HepG2 (cell line): ENCODE results near the gene SMARCB1. TPM values are rescaled to one million over a fixed set of nuclear protein-coding genes. Genes with fewer than 3 reads are reported as not detected.

Source experiments
- ATAC-seq: fragments of 200-7000 bp; cut with Tn5 transposase; 3 replicates; pipeline ENCODE4 v1.9.1; 2020; ENCODE audit warnings: mild to moderate bottlenecking, moderate library complexity
- BruUV-seq: library from RNA; stranded (reverse); fragments of 400-500 nt; replicated peaks from 2 replicates; lab custom pipeline; 2021; lab: Mats Ljungman, UMichigan
- CTCF ChIA-PET: fragments of 300-600 bp; formaldehyde crosslinking; extraction: SDS; loops from one replicate; lab custom pipeline; 2021; ENCODE audit warnings: low total read pairs, inconsistent platforms, low intra/inter-chr PET ratio; lab: Yijun Ruan, JAX
- POLR2A ChIA-PET: fragments of 350-600 bp; sonication (Branson Sonifier 250); formaldehyde crosslinking; loops from one replicate; lab custom pipeline; 2020; ENCODE audit warnings: antibody characterized with exemption, inconsistent platforms; lab: Yijun Ruan, JAX
- DNase-seq: peaks from one replicate; pipeline ENCODE4 v3.0.0-alpha.2; 2015; ENCODE audit warnings: low spot score
- FAIRE-seq: peaks from 3 replicates; lab custom pipeline; 2011; peaks lifted over from hg19 to GRCh38; lab: Jason Lieb, UNC
- H2AFZ ChIP-seq: one replicate; pipeline ENCODE4 v1.6.1; 2011; ENCODE audit warnings: low read length, inconsistent platforms
- H3K27ac ChIP-seq: fragments of 300-600 bp; 3 replicates; pipeline ENCODE4 v1.8.0; 2011; ENCODE audit warnings: mixed run types, mild to moderate bottlenecking, mixed read lengths, low read length, inconsistent platforms; ENCODE audit not compliant: insufficient read depth; ENCODE audit errors: extremely low read length
- H3K27me3 ChIP-seq, 2 experiments: fragments of 200-600 bp in 1 of 2; 2 replicates in 1 of 2; 3 replicates in 1 of 2; pipeline versions ENCODE4 v1.6.0 to v1.8.0; 2011; ENCODE audit warnings: low read length in 2 of 2, mild to moderate bottlenecking in 2 of 2, moderate library complexity in 2 of 2, inconsistent platforms in 1 of 2; ENCODE audit not compliant: insufficient read depth in 2 of 2, control insufficient read depth in 1 of 2
- H3K36me3 ChIP-seq, 2 experiments: fragments of 200-600 bp in 1 of 2; replicated peaks in 1 of 2; 2 replicates in 1 of 2; 3 replicates in 1 of 2; pipeline versions ENCODE4 v1.5.1 to v1.8.0; 2011; ENCODE audit warnings: low read length in 2 of 2, inconsistent platforms in 1 of 2; ENCODE audit not compliant: insufficient read depth in 2 of 2, control insufficient read depth in 1 of 2
- H3K4me1 ChIP-seq: 2 replicates; pipeline ENCODE4 v1.5.1; 2012; ENCODE audit warnings: low read length, inconsistent platforms; ENCODE audit not compliant: insufficient read depth
- H3K4me2 ChIP-seq: 2 replicates; pipeline ENCODE4 v1.6.0; 2011; ENCODE audit warnings: low read depth, low read length, inconsistent platforms
- H3K4me3 ChIP-seq, 3 experiments: fragments of 200-600 bp in 1 of 3; sonication (generic), shearing (Covaris generic) in 1 of 3; replicated peaks in 1 of 3; 2 replicates each; pipeline ENCODE4 v1.5.1; 2011 to 2016; ENCODE audit warnings: low read length in 3 of 3, inconsistent platforms in 2 of 3, low read depth in 2 of 3, mild to moderate bottlenecking in 2 of 3, control low read depth in 1 of 3, mixed read lengths in 1 of 3; ENCODE audit not compliant: insufficient read depth in 1 of 3
- H3K79me2 ChIP-seq: one replicate; pipeline ENCODE4 v1.6.1; 2011; ENCODE audit warnings: low read length, inconsistent platforms; ENCODE audit not compliant: insufficient read depth
- H3K9ac ChIP-seq: 2 replicates; pipeline ENCODE4 v1.6.0; 2011; ENCODE audit warnings: mild to moderate bottlenecking, low read depth, low read length, inconsistent platforms; ENCODE audit not compliant: insufficient read depth
- H3K9me3 ChIP-seq: 2 replicates; pipeline ENCODE4 v1.5.1; 2012; ENCODE audit warnings: mild to moderate bottlenecking, low read length
- H4K20me1 ChIP-seq: 2 replicates; pipeline ENCODE4 v1.6.0; 2011; ENCODE audit warnings: inconsistent platforms, mild to moderate bottlenecking, low read length, moderate library complexity; ENCODE audit not compliant: insufficient read depth
- AGO2 ChIP-seq: fragments of 200-400 bp; formaldehyde crosslinking; optimal IDR thresholded peaks from 2 replicates; pipeline ENCODE3; 2017; ENCODE audit warnings: mild to moderate bottlenecking, low read depth, low read length, moderate library complexity
- HNRNPL ChIP-seq: fragments of 200-400 bp; formaldehyde crosslinking; IDR thresholded peaks from 2 replicates; pipeline ENCODE4 v1.6.1; 2017; ENCODE audit warnings: mild to moderate bottlenecking, low read depth, low read length
- NPAS2 ChIP-seq: sonication (generic); formaldehyde crosslinking; IDR thresholded peaks from 2 replicates; pipeline ENCODE4 v1.8.0; 2022; ENCODE audit warnings: mild to moderate bottlenecking, missing genetic modification reagents, borderline replicate concordance
- ZC3H13 ChIP-seq: sonication (generic); formaldehyde crosslinking; IDR thresholded peaks from 2 replicates; pipeline ENCODE4 v1.8.1; 2023; ENCODE audit warnings: mild to moderate bottlenecking, missing genetic modification reagents, moderate library complexity
- ZNF629 ChIP-seq: sonication (generic); formaldehyde crosslinking; conservative IDR thresholded peaks from 2 replicates; pipeline ENCODE4 v1.5.0; 2020; ENCODE audit warnings: missing genetic modification reagents
- WGBS: methylation state at CpG from one replicate; pipeline ENCODE4 v1.1.6; 2017; ENCODE audit warnings: low lambda C conversion rate; 5-methylcytosine and 5-hydroxymethylcytosine counted together
- in situ Hi-C: cut with HindIII; loops from 2 replicates; pipeline ENCODE4 v1.10.0; 2017; ENCODE audit warnings: low pct_unique_long_range_greater_than_20kb; ENCODE audit not compliant: extremely low pct_ligation_motif_present
- intact Hi-C: fragments of 100-400 bp; cut with micrococcal nuclease; formaldehyde crosslinking; loops from one replicate; pipeline ENCODE4 v1.10.0; 2022; ENCODE audit not compliant: unreplicated experiment
- polyA plus RNA-seq, 8 experiments: library from polyadenylated mRNA; depleted of rRNA in 3 of 8; stranded (reverse) in 7 of 8; unstranded in 1 of 8; fragments of >200 nt; fragmentation: Illumina TruSeq in 4 of 8; extraction: Trizol in 4 of 8; gene quantifications; 2 replicates each; pipeline versions ENCODE4 v1.2.1 to v1.2.3, GENCODE V29; 2011 to 2016; ENCODE audit warnings: low read depth in 4 of 8, missing spikeins in 1 of 8, mixed read lengths in 1 of 8; ENCODE audit not compliant: insufficient read depth in 1 of 8
- total RNA-seq, 5 experiments: library from RNA; depleted of rRNA; stranded (reverse); fragments of >200 nt; fragmentation: Illumina TruSeq; extraction: Trizol; gene quantifications; 2 replicates each; pipeline ENCODE4 v1.2.3, GENCODE V29; 2016; ENCODE audit warnings: low read depth in 1 of 5
- TF ChIP-seq, protein P1 (sequence below): fragments of 450-650 bp; IDR thresholded peaks from 2 replicates; pipeline ENCODE4 v1.6.1; 2017; ENCODE audit warnings: mild to moderate bottlenecking
- TF ChIP-seq, protein P2 (sequence below): sonication (generic); formaldehyde crosslinking; IDR thresholded peaks from 2 replicates; pipeline ENCODE4 v1.4.0; 2020; ENCODE audit warnings: missing genetic modification reagents, mild to moderate bottlenecking, borderline replicate concordance

SMARCB1 gene
- total and polyA plus RNA-seq, 2 of the 13 experiments (the other 11 are each of a cell fraction or from before 2014, with no cell fraction given), result 74.0 to 166 TPM

DNA sequence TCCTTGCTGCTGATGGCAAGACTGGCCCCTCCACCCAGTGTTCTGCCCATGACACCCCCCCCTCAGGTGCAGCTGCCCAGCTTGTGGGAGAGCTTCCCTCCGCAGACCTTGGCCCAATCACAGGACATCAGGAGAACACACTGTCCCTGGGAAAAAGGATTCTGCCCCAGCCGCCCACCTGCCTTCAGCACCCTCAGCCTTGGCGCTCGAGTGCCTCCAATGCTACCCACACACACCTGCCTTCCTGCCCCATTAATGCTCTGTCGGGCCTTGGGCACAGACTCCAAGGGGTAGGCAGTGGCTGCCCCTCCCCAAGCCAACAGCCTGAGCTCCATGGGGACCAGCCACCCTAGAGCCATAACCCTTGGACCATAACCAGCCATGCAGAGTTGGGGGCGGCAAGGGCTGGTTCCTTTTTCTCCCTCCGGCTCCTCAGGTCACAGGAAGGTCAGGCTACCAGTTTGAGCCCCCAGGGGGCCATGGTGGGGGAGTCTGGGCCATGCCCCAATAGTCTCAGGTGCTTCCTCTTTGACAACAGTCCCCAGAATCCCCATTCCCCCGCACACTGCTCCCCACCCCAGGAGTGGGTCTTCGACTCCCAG, 34.6 kb upstream of the SMARCB1 start:
- POLR2A ChIA-PET, result interaction anchor here (1.5 to 4.9 kb wide), 2 partner anchors 13 to 35 kb away, joined by 6 to 52 read pairs; partner anchors contain the start of genes C22orf15 and CHCHD10
- H3K9ac ChIP-seq, result no peak overlapping the region
- peaks cover 23% of the 10 kb centered on the region for H3K4me1 ChIP-seq
- DNase-seq (no peak), FAIRE-seq (no peak), ATAC-seq (no peak)
- 0 out of 2 replicates have a peak, but pooled peaks have one; percentile 20 for TF ChIP-seq HNRNPL
- TF ChIP-seq ZC3H13, result peak; percentile 63; the same call in 1 of the 2 replicates
- TF ChIP-seq, protein P1, sequence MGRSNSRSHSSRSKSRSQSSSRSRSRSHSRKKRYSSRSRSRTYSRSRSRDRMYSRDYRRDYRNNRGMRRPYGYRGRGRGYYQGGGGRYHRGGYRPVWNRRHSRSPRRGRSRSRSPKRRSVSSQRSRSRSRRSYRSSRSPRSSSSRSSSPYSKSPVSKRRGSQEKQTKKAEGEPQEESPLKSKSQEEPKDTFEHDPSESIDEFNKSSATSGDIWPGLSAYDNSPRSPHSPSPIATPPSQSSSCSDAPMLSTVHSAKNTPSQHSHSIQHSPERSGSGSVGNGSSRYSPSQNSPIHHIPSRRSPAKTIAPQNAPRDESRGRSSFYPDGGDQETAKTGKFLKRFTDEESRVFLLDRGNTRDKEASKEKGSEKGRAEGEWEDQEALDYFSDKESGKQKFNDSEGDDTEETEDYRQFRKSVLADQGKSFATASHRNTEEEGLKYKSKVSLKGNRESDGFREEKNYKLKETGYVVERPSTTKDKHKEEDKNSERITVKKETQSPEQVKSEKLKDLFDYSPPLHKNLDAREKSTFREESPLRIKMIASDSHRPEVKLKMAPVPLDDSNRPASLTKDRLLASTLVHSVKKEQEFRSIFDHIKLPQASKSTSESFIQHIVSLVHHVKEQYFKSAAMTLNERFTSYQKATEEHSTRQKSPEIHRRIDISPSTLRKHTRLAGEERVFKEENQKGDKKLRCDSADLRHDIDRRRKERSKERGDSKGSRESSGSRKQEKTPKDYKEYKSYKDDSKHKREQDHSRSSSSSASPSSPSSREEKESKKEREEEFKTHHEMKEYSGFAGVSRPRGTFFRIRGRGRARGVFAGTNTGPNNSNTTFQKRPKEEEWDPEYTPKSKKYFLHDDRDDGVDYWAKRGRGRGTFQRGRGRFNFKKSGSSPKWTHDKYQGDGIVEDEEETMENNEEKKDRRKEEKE, result no peak
- peak; percentile 26 for TF ChIP-seq AGO2
- H4K20me1 ChIP-seq, result no peaks in the 10 kb centered on the region
- H3K27ac ChIP-seq, result no peak overlapping the region
- H3K4me2 ChIP-seq, result peak overlapping the region; percentile 87; the same call in 1 of the 2 replicates
- no peaks in the 10 kb centered on the region for H3K9me3 ChIP-seq
- in situ Hi-C loops (no loop called here), intact Hi-C loops (no loop called here)
- CTCF ChIA-PET, result no interaction called here
- WGBS, result 93% methylated on average over 6 of the region's 9 CpGs
- H3K27me3 ChIP-seq, result no peaks in the 10 kb centered on the region; a peak in 1 of 5 replicates
- H3K36me3 ChIP-seq, result no peaks in the 10 kb centered on the region
- no peak overlapping the region for H3K4me3 ChIP-seq
- BruUV-seq, result no TSS peak
- no peak overlapping the region for H2AFZ ChIP-seq
- peaks cover 7% of the 10 kb centered on the region for H3K79me2 ChIP-seq

DNA sequence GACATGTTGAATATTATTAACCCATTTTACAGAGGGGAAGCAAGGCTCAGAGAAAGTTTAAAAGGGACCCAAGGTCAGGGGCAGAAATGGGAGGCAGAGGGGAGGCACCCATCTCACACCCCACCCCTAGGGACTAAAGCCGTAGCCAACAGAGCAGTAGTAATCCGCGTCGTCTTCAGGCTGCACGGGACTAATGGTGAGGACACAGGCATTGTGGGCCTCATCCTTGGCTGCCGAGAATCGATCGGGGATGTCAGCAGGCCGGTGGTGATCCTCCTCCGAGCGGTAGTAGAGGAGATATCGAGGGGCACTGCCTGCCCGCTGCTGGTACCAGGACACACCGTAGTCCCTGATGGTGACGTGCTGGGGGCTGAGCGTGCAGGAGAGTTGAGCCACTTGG, 34.0 kb upstream of the SMARCB1 start:
- H3K36me3 ChIP-seq, result no peaks in the 10 kb centered on the region
- no peak for DNase-seq
- no TSS peak for BruUV-seq
- H3K27ac ChIP-seq, result no peak overlapping the region
- POLR2A ChIA-PET, result interaction anchor here (4.9 kb wide), 1 partner anchor 12 kb away, joined by 52 read pairs; the partner anchor contains the start of genes C22orf15 and CHCHD10
- H3K79me2 ChIP-seq, result peaks cover 7% of the 10 kb centered on the region
- in situ Hi-C loops (no loop called here), intact Hi-C loops (no loop called here)
- no peak overlapping the region for H2AFZ ChIP-seq
- peaks cover 23% of the 10 kb centered on the region for H3K4me1 ChIP-seq
- WGBS, result 90% methylated on average over 16 of the region's 16 CpGs
- FAIRE-seq, result no peak
- H3K4me2 ChIP-seq, result no peak overlapping the region
- no peaks in the 10 kb centered on the region; a peak in 1 of 5 replicates for H3K27me3 ChIP-seq
- no peak for ATAC-seq
- H3K9ac ChIP-seq, result no peak overlapping the region
- no peak overlapping the region for H3K4me3 ChIP-seq
- TF ChIP-seq NPAS2 (CRISPR knock-in tag), result no peak
- TF ChIP-seq, protein P2, sequence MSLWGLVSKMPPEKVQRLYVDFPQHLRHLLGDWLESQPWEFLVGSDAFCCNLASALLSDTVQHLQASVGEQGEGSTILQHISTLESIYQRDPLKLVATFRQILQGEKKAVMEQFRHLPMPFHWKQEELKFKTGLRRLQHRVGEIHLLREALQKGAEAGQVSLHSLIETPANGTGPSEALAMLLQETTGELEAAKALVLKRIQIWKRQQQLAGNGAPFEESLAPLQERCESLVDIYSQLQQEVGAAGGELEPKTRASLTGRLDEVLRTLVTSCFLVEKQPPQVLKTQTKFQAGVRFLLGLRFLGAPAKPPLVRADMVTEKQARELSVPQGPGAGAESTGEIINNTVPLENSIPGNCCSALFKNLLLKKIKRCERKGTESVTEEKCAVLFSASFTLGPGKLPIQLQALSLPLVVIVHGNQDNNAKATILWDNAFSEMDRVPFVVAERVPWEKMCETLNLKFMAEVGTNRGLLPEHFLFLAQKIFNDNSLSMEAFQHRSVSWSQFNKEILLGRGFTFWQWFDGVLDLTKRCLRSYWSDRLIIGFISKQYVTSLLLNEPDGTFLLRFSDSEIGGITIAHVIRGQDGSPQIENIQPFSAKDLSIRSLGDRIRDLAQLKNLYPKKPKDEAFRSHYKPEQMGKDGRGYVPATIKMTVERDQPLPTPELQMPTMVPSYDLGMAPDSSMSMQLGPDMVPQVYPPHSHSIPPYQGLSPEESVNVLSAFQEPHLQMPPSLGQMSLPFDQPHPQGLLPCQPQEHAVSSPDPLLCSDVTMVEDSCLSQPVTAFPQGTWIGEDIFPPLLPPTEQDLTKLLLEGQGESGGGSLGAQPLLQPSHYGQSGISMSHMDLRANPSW (CRISPR knock-in tag), result no peak
- TF ChIP-seq ZNF629 (CRISPR knock-in tag), result peak; percentile 31; the same call in 1 of the 2 replicates
- H3K9me3 ChIP-seq, result no peaks in the 10 kb centered on the region
- CTCF ChIA-PET, result no interaction called here
- no peaks in the 10 kb centered on the region for H4K20me1 ChIP-seq
